Bronchial smooth muscle cell (primary cell): ENCODE results near the gene TRIM51. TPM values are rescaled to one million over a fixed set of nuclear protein-coding genes. Genes with fewer than 3 reads are reported as not detected.

Source experiments
- total RNA-seq: library from RNA; depleted of rRNA; stranded (reverse); fragments of >200 nt; gene quantifications from 2 replicates; pipeline ENCODE4 v1.2.1, GENCODE V29; 2014

TRIM51 gene, protein sequence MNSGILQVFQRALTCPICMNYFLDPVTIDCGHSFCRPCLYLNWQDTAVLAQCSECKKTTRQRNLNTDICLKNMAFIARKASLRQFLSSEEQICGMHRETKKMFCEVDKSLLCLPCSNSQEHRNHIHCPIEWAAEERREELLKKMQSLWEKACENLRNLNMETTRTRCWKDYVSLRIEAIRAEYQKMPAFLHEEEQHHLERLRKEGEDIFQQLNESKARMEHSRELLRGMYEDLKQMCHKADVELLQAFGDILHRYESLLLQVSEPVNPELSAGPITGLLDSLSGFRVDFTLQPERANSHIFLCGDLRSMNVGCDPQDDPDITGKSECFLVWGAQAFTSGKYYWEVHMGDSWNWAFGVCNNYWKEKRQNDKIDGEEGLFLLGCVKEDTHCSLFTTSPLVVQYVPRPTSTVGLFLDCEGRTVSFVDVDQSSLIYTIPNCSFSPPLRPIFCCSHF
- not detected in 2 replicates for total RNA-seq

DNA sequence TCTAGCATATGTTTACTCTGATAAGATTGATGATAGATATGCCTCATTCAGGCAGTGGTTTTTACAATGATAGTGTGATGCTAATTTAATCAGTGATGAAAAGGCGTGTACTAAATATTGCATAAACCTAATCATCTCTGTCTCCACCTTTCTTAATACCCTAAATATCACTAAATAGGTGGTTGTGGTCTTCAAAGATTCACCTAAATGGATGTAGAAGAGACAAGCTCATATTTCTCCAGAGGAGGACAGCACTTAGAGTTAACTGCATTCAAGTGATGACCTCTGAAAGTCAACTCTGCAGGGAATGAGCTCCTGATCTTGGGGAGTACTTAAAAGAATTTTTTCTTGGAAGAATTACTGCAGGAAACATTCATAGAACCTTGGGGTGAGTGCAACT is at the start of gene TRIM51:
TRIM51 (plus strand) TSS at position 301 of the 400 bp plus-strand sequence. CDS start 2,132 bp downstream, outside the sequence.

GRCh38 chr11:55838452-55838851 is 44.6 kb upstream of the TRIM51 start, which contains the start of gene OR5D16:
TSS of gene OR5D16 (plus strand) at chr11:55838752. CDS start at chr11:55838752, 0 bp downstream.

GRCh38 chr11:55914482-55914881 is 31.4 kb downstream of the TRIM51 start, which contains the start of gene OR5W2:
TSS of gene OR5W2 (minus strand) at chr11:55914582. CDS start at chr11:55914582, 0 bp downstream.

DNA sequence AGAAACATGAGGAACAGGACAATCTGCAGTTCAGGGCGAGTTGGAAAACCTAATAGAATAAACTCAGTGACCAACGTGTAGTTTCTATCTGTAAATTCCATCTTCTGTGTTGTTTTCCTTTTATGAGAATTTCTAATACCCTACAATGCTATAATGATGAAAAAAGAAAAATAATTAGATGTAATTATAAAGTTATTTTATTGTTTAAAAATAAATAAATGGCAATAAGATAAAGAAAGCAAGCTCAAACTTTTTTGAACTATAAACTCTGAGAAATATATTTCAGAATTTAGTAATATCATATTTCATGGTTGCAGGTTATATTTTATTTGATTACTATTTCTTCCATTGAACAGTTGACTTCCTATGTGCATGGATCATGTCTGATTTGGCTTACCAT is 53.2 kb downstream of the TRIM51 start, which contains the start of gene OR5I1:
OR5I1 (minus strand) TSS at position 101 of the 400 bp plus-strand sequence; CDS start at position 101, 0 bp downstream.

Other genes with a start within 250 kb of the TRIM51 start
- not detected in 2 replicates for gene OR4P4, start 248.2 kb upstream of the TRIM51 start, total RNA-seq
- not detected in 2 replicates for gene OR4S2, start 235.0 kb upstream of the TRIM51 start, total RNA-seq
- not detected in 2 replicates for gene OR4C6, start 221.1 kb upstream of the TRIM51 start, total RNA-seq
- not detected in 2 replicates for gene OR5D13, start 109.9 kb upstream of the TRIM51 start, total RNA-seq
- not detected in 2 replicates for gene OR5D14, start 87.7 kb upstream of the TRIM51 start, total RNA-seq
- gene OR5L1, start 71.9 kb upstream of the TRIM51 start, total RNA-seq: not detected in 2 replicates
- not detected in 2 replicates for gene OR5D18, start 63.7 kb upstream of the TRIM51 start, total RNA-seq
- gene OR5L2, start 56.1 kb upstream of the TRIM51 start, total RNA-seq: not detected in 2 replicates
- gene OR5D16, start 44.5 kb upstream of the TRIM51 start, total RNA-seq: not detected in 2 replicates
- not detected in 2 replicates for gene OR5W2, start 31.3 kb downstream of the TRIM51 start, total RNA-seq
- gene OR5I1, start 53.1 kb downstream of the TRIM51 start, total RNA-seq: not detected in 2 replicates
- gene OR10AG1, start 86.6 kb downstream of the TRIM51 start, total RNA-seq: not detected in 2 replicates
- gene OR5F1, start 111.3 kb downstream of the TRIM51 start, total RNA-seq: not detected in 2 replicates
- not detected in 2 replicates for gene OR5AS1, start 144.4 kb downstream of the TRIM51 start, total RNA-seq
- not detected in 2 replicates for gene OR8I2, start 210.0 kb downstream of the TRIM51 start, total RNA-seq
- not detected in 2 replicates for gene OR8H2, start 220.4 kb downstream of the TRIM51 start, total RNA-seq
- not detected in 2 replicates for gene OR8H3, start 239.1 kb downstream of the TRIM51 start, total RNA-seq